ENCODE data around the gene GMPPA. TPM values are rescaled to one million over a fixed set of nuclear protein-coding genes. Genes with fewer than 3 reads are reported as not detected.

GMPPA gene
- total RNA-seq, 2 experiments from 2014 or later: 35.2 to 35.5 TPM

DNA sequence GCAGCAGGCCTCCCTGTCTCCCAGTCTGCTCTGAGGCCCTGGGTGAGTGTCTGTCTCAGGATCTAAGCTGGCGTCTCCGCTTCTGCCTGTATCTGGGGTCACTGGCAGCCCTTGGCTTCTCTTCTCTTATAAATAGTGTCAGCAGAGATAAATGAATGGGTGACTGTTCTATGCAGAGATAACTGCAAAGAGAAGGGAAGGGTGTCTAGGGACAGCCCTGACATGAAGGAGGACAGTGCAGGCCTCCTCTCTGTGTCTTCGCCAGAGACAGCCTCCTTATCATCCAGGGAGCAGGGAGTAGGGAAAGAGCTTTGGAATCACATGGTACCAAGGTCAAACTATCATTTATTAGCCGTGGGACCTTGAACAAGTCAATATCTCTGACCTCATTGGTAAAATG, 28.3 kb upstream of the GMPPA start:
- Mint-ChIP-seq H3K27me3 (no peaks in the 10 kb centered on the region), H3K4me3 (no peak overlapping the region), H3K9me3 (ENCODE audit: low read depth) (no peaks in the 10 kb centered on the region), H3K4me1 (no peaks in the 10 kb centered on the region), H3K27ac (no peak overlapping the region), H3K36me3 (ENCODE audit: low read depth) (no peaks in the 10 kb centered on the region)
- DNase-seq (no peak), ATAC-seq (no peak)
- ChIA-PET POLR2A (no interaction called here), CTCF (interaction anchor here (1.0 kb wide), 1 partner anchor 12 kb away, joined by 3 read pairs; no protein-coding TSS in a partner anchor)
- intact Hi-C loops (cut with DNase I, micrococcal nuclease): no loop called here

GRCh38 chr2:219471476-219472371, 27.0 kb upstream of the GMPPA start:
- Mint-ChIP-seq H3K27me3 (no peaks in the 10 kb centered on the region), H3K27ac (no peak overlapping the region), H3K4me1 (peaks cover 4% of the 10 kb centered on the region), H3K4me3 (no peak overlapping the region), H3K9me3 (ENCODE audit: low read depth) (no peaks in the 10 kb centered on the region), H3K36me3 (ENCODE audit: low read depth) (no peaks in the 10 kb centered on the region)
- DNase-seq (no peak), ATAC-seq (no peak)
- ChIA-PET CTCF (interaction anchor here (1.0 to 1.1 kb wide), 2 partner anchors 13 to 58 kb away, joined by 3 to 7 read pairs; no protein-coding TSS in a partner anchor), POLR2A (no interaction called here)
- intact Hi-C loops (cut with DNase I, micrococcal nuclease): no loop called here

GRCh38 chr2:219472629-219473187, 26.0 kb upstream of the GMPPA start:
- DNase-seq (no peak), ATAC-seq (no peak)
- Mint-ChIP-seq H3K36me3 (ENCODE audit: low read depth) (no peaks in the 10 kb centered on the region), H3K27me3 (no peaks in the 10 kb centered on the region), H3K4me3 (no peak overlapping the region), H3K27ac (no peak overlapping the region), H3K9me3 (ENCODE audit: low read depth) (no peaks in the 10 kb centered on the region), H3K4me1 (peaks cover 4% of the 10 kb centered on the region)
- intact Hi-C loops (cut with DNase I, micrococcal nuclease): no loop called here
- ChIA-PET CTCF (interaction anchor here (0.6 kb wide), 1 partner anchor 60 kb away, joined by 4 read pairs; no protein-coding TSS in a partner anchor), POLR2A (no interaction called here)

GRCh38 chr2:219473511-219473910, 25.2 kb upstream of the GMPPA start:
- H3K4me3 Mint-ChIP-seq: no peak overlapping the region
- H3K27me3 Mint-ChIP-seq: no peaks in the 10 kb centered on the region
- no peak for ATAC-seq
- ChIA-PET CTCF (interaction anchor here (0.7 to 0.9 kb wide), 2 partner anchors 19 to 26 kb away, joined by 3 read pairs; partner anchors contain the start of gene GMPPA), POLR2A (no interaction called here)
- no peaks in the 10 kb centered on the region for H3K9me3 Mint-ChIP-seq (ENCODE audit: low read depth)
- no peak overlapping the region for H3K27ac Mint-ChIP-seq
- no peaks in the 10 kb centered on the region for H3K36me3 Mint-ChIP-seq (ENCODE audit: low read depth)
- H3K4me1 Mint-ChIP-seq: peaks cover 4% of the 10 kb centered on the region
- DNase-seq: no peak
- intact Hi-C loops (cut with DNase I, micrococcal nuclease): no loop called here

- Mint-ChIP-seq H3K27ac (no peak overlapping the region), H3K9me3 (ENCODE audit: low read depth) (no peaks in the 10 kb centered on the region), H3K36me3 (ENCODE audit: low read depth) (no peaks in the 10 kb centered on the region), H3K4me1 (peaks cover 4% of the 10 kb centered on the region), H3K27me3 (no peaks in the 10 kb centered on the region), H3K4me3 (no peak overlapping the region)
- DNase-seq: no peak
- intact Hi-C loops (cut with DNase I, micrococcal nuclease): loop anchor here in 1 of 2 experiments (5.0 kb wide), 1 partner anchor 213 kb away; no protein-coding TSS in a partner anchor
- ChIA-PET POLR2A (no interaction called here), CTCF (interaction anchor here (0.6 to 6.1 kb wide), 6 partner anchors 10 to 56 kb away, joined by 3 to 29 read pairs (median 3); partner anchors contain the start of gene GMPPA)
- ATAC-seq: no peak
Observed at GRCh38 chr2:219474285-219475060, 24.2 kb upstream of the GMPPA start.

GRCh38 chr2:219475278-219475677, 23.4 kb upstream of the GMPPA start:
- intact Hi-C loops (cut with DNase I, micrococcal nuclease): loop anchor here in 1 of 2 experiments (5.0 kb wide), 1 partner anchor 212 kb away; no protein-coding TSS in a partner anchor
- no peaks in the 10 kb centered on the region for H3K36me3 Mint-ChIP-seq (ENCODE audit: low read depth)
- DNase-seq (no peak), ATAC-seq (no peak)
- no peaks in the 10 kb centered on the region for H3K27me3 Mint-ChIP-seq
- no peaks in the 10 kb centered on the region for H3K9me3 Mint-ChIP-seq (ENCODE audit: low read depth)
- H3K4me3 Mint-ChIP-seq: no peak overlapping the region
- H3K4me1 Mint-ChIP-seq: peaks cover 4% of the 10 kb centered on the region
- no peak overlapping the region for H3K27ac Mint-ChIP-seq
- CTCF ChIA-PET: interaction anchor here (0.7 to 6.1 kb wide), 8 partner anchors 11 to 122 kb away, joined by 3 to 29 read pairs (median 4); no protein-coding TSS in a partner anchor
- POLR2A ChIA-PET: no interaction called here

- Mint-ChIP-seq H3K4me1 (peaks cover 4% of the 10 kb centered on the region), H3K9me3 (ENCODE audit: low read depth) (no peaks in the 10 kb centered on the region), H3K27me3 (no peaks in the 10 kb centered on the region), H3K36me3 (ENCODE audit: low read depth) (no peaks in the 10 kb centered on the region), H3K4me3 (no peak overlapping the region), H3K27ac (no peak overlapping the region)
- DNase-seq: peak; percentile 86
- ATAC-seq: peak; percentile 94
- ChIA-PET POLR2A (interaction anchor here (0.6 kb wide), 1 partner anchor 450 kb away, joined by 3 read pairs; no protein-coding TSS in a partner anchor), CTCF (interaction anchor here (0.6 to 6.1 kb wide), 15 partner anchors 12 to 144 kb away, joined by 3 to 29 read pairs (median 4); a partner anchor contains a TSS)
- intact Hi-C loops (cut with DNase I, micrococcal nuclease): loop anchor here (1.0 to 5.0 kb wide), 4 partner anchors 54 to 211 kb away; no protein-coding TSS in a partner anchor
Observed at GRCh38 chr2:219475697-219476651, 22.7 kb upstream of the GMPPA start.

GRCh38 chr2:219476652-219477151, 22.0 kb upstream of the GMPPA start:
- ATAC-seq: no peak
- H3K4me1 Mint-ChIP-seq: peaks cover 4% of the 10 kb centered on the region
- no peaks in the 10 kb centered on the region for H3K36me3 Mint-ChIP-seq (ENCODE audit: low read depth)
- H3K27me3 Mint-ChIP-seq: no peaks in the 10 kb centered on the region
- ChIA-PET POLR2A (no interaction called here), CTCF (interaction anchor here (0.6 to 6.1 kb wide), 11 partner anchors 12 to 120 kb away, joined by 3 to 29 read pairs (median 4); a partner anchor contains a TSS)
- intact Hi-C loops (cut with DNase I, micrococcal nuclease): loop anchor here (1.0 to 5.0 kb wide), 4 partner anchors 54 to 211 kb away; no protein-coding TSS in a partner anchor
- no peaks in the 10 kb centered on the region for H3K9me3 Mint-ChIP-seq (ENCODE audit: low read depth)
- H3K4me3 Mint-ChIP-seq: no peak overlapping the region
- DNase-seq: no peak
- no peak overlapping the region for H3K27ac Mint-ChIP-seq

DNA sequence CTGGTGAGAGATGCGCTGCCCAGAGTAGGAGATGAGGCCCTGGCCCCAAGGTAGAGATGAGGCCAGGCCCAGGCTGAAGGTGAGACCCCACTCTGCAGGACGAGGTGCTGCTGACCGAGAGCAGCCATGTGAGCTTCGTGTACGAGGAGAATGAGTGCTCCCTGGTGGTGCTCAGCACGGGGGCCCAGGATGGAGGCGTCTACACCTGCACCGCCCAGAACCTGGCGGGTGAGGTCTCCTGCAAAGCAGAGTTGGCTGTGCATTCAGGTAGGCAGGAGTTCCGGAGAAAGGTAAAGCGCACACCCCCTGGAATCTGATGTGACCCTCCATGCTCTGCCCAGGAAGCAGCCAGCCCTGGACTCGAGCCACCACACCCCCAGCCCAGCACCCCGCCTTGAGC, 21.5 kb upstream of the GMPPA start:
- DNase-seq (no peak), ATAC-seq (no peak)
- POLR2A ChIA-PET: no interaction called here
- Mint-ChIP-seq H3K4me3 (no peak overlapping the region), H3K27ac (no peak overlapping the region), H3K36me3 (ENCODE audit: low read depth) (no peaks in the 10 kb centered on the region), H3K27me3 (no peaks in the 10 kb centered on the region), H3K4me1 (peaks cover 4% of the 10 kb centered on the region), H3K9me3 (ENCODE audit: low read depth) (no peaks in the 10 kb centered on the region)
- CTCF ChIA-PET: interaction anchor here (1.4 to 6.1 kb wide), 4 partner anchors 18 to 53 kb away, joined by 4 to 29 read pairs (median 5); a partner anchor contains a TSS
- intact Hi-C loops (cut with DNase I, micrococcal nuclease): loop anchor here in 1 of 2 experiments (2.0 to 5.0 kb wide), 2 partner anchors 166 to 210 kb away; no protein-coding TSS in a partner anchor

GRCh38 chr2:219477815-219478214, 20.9 kb upstream of the GMPPA start:
- peaks cover 4% of the 10 kb centered on the region for H3K4me1 Mint-ChIP-seq
- ATAC-seq (no peak), DNase-seq (no peak)
- H3K4me3 Mint-ChIP-seq: no peak overlapping the region
- H3K36me3 Mint-ChIP-seq (ENCODE audit: low read depth): no peaks in the 10 kb centered on the region
- ChIA-PET POLR2A (no interaction called here), CTCF (interaction anchor here (0.7 to 6.1 kb wide), 5 partner anchors 18 to 64 kb away, joined by 3 to 29 read pairs (median 4); a partner anchor contains a TSS)
- intact Hi-C loops (cut with DNase I, micrococcal nuclease): loop anchor here in 1 of 2 experiments (2.0 to 5.0 kb wide), 2 partner anchors 165 to 209 kb away; no protein-coding TSS in a partner anchor
- no peak overlapping the region for H3K27ac Mint-ChIP-seq
- no peaks in the 10 kb centered on the region for H3K27me3 Mint-ChIP-seq
- H3K9me3 Mint-ChIP-seq (ENCODE audit: low read depth): no peaks in the 10 kb centered on the region

Measured in activated CD4-positive, alpha-beta T cell treated with anti-CD3 and anti-CD28 coated beads for 36 hours (primary cell).